Measurements from ENCODE around the gene CD209.
"Not testable (repeated sequence)": the region's sequence is repeated elsewhere in the genome, so short reads cannot be mapped to it uniquely, and the experiment has no call there.

CD209 gene

GRCh38 chr19:7766535-7766934, 19.2 kb upstream of the CD209 start:
- DNase-seq = no peak

- DNase-seq = not testable (repeated sequence)
Observed at GRCh38 chr19:7765043-7765442, 17.7 kb upstream of the CD209 start.

GRCh38 chr19:7764157-7764556, 16.8 kb upstream of the CD209 start:
- not testable (repeated sequence) for DNase-seq

- no peak for DNase-seq
Observed at GRCh38 chr19:7763696-7764095, 16.4 kb upstream of the CD209 start.

DNA sequence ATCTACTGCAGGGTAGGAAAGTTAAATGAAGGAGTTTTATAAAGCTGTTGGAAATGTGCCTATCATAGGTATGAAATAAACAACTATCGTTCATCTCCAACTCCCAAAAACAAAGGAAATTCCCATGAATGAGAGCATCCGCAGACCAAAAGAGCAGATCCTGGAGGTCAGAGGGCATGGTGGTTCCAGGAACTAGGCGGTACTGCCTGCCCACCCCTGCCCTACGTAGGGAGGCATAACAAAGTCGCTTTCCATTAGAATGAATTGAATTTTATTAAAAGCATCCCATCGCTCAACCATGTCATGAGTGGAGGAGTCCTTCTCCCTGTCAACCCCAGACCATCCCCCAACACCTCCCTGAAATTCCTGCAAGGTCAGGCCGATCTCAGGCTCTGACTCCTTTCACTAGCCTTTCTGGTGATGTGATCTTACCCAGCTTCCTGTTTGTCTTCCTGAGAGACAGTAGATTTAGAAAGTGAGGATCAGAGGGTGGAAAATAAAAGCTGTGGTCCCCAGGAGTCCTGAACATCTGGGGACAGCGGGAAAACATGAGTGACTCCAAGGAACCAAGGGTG, 15.5 kb upstream of the CD209 start, which contains the start of gene CLEC4M:
CLEC4M (plus strand) TSS at position 525 of the 575 bp plus-strand sequence; CDS start at position 549, 24 bp downstream.
- no peak for DNase-seq

DNA sequence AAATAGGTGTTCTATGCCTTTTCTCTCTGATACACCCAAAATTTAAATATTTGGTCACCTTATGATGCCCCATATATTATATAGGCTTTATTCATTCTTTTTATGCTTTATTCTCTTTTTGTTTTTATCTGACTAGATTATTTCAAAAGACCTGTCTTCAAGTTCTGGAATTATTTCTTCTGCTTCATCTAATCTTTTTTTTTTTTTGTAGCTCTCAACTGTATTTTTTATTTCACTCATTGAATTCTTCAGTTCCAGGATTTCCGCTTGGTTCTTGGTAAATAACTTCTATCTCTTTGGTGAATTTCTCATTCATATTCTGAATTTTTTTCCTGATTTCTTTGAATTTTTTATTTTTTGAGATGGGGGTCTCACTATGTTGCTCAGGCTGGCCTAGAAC, 11.8 kb upstream of the CD209 start:
- no peak for DNase-seq

GRCh38 chr19:7757358-7757757, 10.0 kb upstream of the CD209 start:
- no peak for DNase-seq

DNA sequence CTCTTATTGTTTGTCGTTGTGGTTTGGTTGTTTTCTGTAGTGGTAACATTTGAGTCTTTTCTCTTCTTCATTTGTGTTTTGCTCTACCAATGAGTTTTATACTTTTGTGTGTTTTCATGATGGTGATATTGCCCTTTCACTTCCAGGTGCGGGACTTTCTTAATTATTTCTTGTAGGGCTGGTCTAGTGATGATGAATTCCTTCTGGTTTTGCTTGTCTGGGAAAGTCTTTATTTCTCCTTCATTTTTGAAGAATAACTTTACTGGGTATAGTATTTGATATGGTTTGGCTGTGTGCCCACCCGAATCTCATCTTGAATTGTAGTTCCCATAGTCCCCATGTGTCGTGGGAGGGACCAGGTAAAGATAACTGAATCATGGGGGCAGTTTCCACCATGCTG, 8.9 kb upstream of the CD209 start:
- DNase-seq = no peak

DNA sequence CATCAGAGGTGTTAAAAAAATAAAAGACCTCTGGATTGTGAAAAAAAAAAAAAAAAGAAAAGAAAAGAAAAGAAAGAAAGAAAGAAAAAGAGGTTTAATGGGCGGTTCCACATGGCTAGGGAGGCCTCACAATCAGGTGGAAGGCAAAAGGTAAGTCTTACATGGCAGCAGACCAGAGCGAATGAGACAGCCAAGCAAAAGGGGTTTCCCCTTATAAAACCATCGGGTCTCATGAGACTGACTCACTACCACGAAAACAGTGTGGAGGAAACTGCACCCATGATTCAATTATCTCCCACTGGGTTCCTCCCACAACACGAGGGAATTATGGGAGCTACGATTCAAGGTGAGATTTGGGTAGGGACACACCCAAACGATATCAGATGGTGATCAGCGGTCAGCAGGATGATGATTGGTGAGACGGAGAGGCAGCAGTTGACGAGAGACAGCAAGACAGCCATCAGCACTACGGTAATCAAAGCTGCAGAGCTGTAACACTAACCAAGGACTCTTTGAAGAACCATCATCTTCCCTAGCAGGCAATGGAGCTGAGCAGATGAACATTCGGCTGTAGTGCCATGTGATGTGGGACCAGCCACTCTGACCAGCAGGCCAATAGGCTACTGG, 3.9 kb upstream of the CD209 start:
- DNase-seq = no peak

- DNase-seq = peak; percentile 51
Observed at GRCh38 chr19:7748756-7749155, 1.4 kb upstream of the CD209 start.

DNA sequence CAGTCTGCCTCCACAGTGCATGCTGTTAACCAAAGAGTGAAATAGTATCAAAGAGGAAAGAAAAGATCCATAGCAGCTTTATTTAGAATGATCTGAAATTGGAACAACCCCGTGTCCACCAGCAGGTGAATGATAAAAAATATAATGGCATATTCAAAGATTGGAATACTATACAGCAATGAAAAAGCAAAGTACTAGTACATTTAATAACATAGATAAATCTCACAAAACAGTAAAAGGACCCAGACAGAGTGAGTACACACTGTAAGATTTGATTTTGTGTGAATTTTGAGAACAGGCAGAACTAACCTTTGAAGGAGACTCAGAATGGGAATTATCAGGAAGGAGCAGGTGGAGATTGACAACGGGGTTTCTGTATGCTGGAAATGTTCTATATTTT, 837 bp upstream of the CD209 start:
- DNase-seq = no peak

DNA sequence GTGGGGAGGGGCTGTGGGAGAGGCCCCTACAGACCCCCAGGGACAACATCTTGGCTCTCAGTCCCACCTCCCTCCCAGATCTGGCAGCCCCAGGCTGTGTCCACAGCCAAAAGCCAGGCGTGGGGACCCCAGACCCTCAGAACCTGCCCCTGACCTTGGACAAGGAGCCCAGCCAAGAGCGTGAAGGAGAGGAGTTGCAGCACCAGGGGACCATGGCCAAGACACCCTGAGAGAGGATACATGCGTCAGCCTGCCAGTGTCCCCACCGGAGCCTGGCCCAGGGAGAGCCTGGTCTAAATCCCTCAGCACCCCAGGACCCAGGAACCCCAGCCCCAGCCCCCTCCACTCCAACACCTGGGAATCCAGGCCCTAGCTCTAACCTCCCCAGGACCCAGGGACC, 1.0 kb downstream of the CD209 start:
- DNase-seq = not testable (repeated sequence)

GRCh38 chr19:7744871-7745650, 2.3 kb downstream of the CD209 start:
- no peak for DNase-seq

GRCh38 chr19:7744199-7744786, 3.0 kb downstream of the CD209 start:
- no peak for DNase-seq

- DNase-seq = peak; percentile 75
Observed at GRCh38 chr19:7743425-7743841, 3.9 kb downstream of the CD209 start.

DNA sequence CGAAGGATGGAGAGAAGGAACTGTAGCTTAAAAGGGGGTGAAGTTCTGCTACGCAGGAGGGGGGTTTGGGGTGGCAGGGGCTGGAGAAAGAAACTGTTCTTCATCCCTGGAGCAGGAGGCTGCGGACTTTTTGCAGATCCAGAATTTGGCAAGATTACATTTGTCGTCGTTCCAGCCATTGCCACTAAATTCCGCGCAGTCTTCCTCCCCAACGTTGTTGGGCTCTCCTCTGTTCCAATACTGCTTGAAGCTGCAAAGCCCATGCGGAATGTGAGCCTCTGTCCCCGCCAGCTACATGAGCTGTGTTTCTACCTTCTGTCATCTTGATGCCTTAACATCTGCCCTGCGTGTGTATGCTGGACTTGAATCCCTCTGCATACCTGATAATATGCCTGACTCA, 4.3 kb downstream of the CD209 start:
- DNase-seq = no peak

- no peak for DNase-seq
Observed at GRCh38 chr19:7742575-7742974, 4.8 kb downstream of the CD209 start.

DNA sequence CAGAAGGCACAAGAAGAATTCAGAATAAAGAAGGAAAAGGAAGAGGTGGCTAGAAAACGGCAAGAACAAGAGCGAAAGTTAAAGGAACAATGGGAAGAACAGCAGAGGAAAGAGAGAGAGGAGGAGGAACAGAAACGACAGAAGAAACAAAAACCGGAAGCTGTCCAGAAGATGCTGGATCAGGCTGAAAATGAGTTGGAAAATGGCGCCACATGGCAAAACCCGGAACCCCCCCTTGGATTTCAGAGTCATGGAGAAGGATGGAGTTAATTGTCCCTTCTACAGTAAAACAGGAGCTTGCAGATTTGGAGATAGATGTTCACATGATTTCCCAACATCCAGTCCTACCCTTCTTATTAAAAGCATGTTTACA, 6.7 kb downstream of the CD209 start:
- DNase-seq = no peak

GRCh38 chr19:7739801-7740681, 7.3 kb downstream of the CD209 start:
- DNase-seq = no peak

GRCh38 chr19:7739211-7739755, 8.1 kb downstream of the CD209 start:
- no peak for DNase-seq

DNA sequence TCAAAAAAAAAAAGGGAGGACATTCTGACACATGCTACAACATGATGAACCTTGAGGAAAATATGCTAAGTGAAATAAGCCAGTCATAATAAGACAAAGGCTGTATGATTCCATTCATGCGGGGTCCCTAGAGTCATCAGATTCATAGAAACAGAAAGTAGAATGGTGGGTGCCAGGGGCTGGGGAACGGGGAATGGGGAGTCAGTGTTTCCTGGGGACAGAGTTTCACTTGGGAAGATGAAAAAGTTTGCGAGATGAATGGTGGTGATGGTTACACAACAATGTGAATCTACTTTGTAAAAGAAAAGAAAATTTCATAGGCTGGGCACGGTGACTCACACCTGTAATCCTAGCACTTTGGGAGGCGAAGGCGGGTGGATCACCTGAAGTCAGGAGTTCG, 9.3 kb downstream of the CD209 start:
- no peak for DNase-seq

DNA sequence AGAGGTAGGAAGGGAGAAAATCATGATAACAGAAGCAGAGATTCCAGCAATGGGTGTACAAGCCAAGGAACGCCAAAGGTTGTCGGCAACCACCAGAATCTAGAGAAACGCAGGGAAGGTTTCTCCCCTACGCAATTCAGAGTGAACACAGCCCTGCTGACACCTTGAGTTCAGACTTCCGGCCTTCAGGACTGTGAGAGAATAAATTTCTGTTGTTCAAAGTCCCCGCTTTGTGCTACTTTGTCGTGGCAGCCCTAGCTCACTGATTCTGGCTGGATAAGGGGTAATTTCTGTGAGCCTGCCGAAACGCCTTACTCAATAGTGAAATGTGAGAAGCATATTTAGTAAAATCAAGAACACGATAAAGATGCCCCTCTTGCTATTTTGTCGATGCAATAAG, 10.1 kb downstream of the CD209 start:
- DNase-seq = no peak

DNA sequence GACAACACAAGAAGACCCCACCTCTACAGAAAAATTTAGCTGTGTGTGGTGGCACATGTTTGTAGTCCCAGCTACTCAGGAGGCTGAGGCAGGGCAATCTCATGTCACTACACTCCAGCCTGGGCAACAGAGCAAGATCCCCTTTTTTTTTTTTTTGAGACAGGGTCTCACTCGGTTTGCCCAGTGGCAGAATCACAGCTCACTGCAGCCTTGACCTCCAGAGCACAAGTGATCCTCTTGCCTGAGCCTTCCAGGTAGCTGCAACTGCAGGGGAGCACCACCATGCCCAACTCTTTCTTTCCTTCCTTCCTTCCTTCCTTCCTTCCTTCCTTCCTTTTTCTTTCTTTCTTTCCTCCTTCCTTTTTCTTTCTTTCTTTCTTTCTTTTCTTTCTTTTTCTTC, 11.2 kb downstream of the CD209 start:
- DNase-seq = no peak
